ENCODE data around the gene PIK3IP1.

DNA sequence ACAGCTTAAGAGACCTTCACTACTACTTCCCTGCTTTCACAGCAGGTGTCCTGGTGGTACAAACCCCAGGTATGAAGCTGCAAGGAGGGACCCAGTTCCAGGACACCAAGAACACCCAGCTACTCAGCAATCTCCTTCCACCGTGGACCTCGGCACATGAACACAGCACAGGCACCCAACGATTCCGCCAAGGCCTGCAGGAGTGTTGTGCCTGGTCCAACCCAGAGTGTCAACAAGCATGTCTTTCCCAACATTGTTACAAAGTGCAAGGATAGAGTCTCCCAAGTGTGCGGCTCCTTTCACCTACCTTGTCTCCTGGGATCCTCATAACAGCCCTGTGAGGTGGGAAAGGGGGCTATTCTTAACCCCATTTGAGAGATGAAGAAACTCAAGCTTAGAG is 42.0 kb upstream of the PIK3IP1 start:
- TF ChIP-seq POLR2AphosphoS5 (IDR thresholded peaks at IDR 0.05; ENCODE audit: low read depth, low read length) (no peak), POLR2A (IDR thresholded peaks at IDR 0.05; ENCODE audit: low read depth, low read length) (no peak), TAF1 (IDR thresholded peaks at IDR 0.05; ENCODE audit: low read depth, low read length) (no peak)
